Keratinocyte (primary cell): ENCODE results near the gene SLC25A21.

Source experiments
- EZH2 ChIP-seq: IDR thresholded peaks from one replicate; pipeline ENCODE4 v1.6.1; 2012; ENCODE audit warnings: inconsistent platforms, mild to moderate bottlenecking, low read length, moderate library complexity
- TF ChIP-seq, protein P1 (sequence below), 3 experiments: IDR thresholded peaks in 1 of 3; conservative IDR thresholded peaks in 1 of 3; optimal IDR thresholded peaks in 1 of 3; 2 replicates in 2 of 3; 3 replicates in 1 of 3; pipeline versions ENCODE3 to v1.5.1; 2011; ENCODE audit warnings: low read length in 3 of 3, mild to moderate bottlenecking in 3 of 3, moderate library complexity in 2 of 3, control low read depth in 1 of 3, inconsistent platforms in 1 of 3; ENCODE audit not compliant: insufficient read depth in 2 of 3; ENCODE audit errors: extremely low read depth in 1 of 3

DNA sequence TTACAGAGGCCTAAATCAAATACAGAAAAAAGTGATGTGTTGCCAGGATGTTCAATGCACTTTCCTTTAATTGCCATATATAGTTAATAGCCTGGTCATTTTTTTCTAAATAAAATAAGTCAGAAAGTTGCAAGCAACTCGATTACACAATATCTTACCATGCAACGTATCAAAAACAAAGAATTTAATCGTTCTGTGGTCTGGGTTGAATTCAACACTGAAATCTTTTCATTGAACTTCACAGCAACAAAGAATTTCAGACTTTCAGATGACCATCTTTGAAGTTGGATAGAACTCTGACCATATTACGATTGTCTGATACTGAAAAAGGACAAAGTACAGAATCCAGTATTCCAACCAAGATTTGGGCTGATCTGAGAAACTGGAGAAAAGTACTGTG lies 231.9 kb downstream of the SLC25A21 start:
- TF ChIP-seq, protein P1, sequence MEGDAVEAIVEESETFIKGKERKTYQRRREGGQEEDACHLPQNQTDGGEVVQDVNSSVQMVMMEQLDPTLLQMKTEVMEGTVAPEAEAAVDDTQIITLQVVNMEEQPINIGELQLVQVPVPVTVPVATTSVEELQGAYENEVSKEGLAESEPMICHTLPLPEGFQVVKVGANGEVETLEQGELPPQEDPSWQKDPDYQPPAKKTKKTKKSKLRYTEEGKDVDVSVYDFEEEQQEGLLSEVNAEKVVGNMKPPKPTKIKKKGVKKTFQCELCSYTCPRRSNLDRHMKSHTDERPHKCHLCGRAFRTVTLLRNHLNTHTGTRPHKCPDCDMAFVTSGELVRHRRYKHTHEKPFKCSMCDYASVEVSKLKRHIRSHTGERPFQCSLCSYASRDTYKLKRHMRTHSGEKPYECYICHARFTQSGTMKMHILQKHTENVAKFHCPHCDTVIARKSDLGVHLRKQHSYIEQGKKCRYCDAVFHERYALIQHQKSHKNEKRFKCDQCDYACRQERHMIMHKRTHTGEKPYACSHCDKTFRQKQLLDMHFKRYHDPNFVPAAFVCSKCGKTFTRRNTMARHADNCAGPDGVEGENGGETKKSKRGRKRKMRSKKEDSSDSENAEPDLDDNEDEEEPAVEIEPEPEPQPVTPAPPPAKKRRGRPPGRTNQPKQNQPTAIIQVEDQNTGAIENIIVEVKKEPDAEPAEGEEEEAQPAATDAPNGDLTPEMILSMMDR (optimal IDR thresholded peaks at IDR 0.05 in 1 of 3, IDR thresholded peaks at IDR 0.05 in 1 of 3, conservative IDR thresholded peaks at IDR 0.05 in 1 of 3; ENCODE audit: extremely low read depth in 1 of 3, insufficient read depth in 2 of 3, low read length in 3 of 3): no peak
- TF ChIP-seq EZH2: no peak
